D721Med (cell line): ENCODE measurements around the gene VWA8.

Experiments used
- DNase-seq: peaks from one replicate; pipeline ENCODE4 v3.0.0; 2011; ENCODE audit warnings: low spot score; ENCODE audit not compliant: insufficient read length
- FAIRE-seq: peaks from 2 replicates; lab custom pipeline; 2011; peaks lifted over from hg19 to GRCh38; lab: Jason Lieb, UNC
- TF ChIP-seq, protein P1 (sequence below): IDR thresholded peaks from 2 replicates; pipeline ENCODE4 v1.5.1; 2012; ENCODE audit warnings: mild to moderate bottlenecking, control low read depth; ENCODE audit not compliant: insufficient read depth; ENCODE audit errors: missing control alignments

VWA8 gene

DNA sequence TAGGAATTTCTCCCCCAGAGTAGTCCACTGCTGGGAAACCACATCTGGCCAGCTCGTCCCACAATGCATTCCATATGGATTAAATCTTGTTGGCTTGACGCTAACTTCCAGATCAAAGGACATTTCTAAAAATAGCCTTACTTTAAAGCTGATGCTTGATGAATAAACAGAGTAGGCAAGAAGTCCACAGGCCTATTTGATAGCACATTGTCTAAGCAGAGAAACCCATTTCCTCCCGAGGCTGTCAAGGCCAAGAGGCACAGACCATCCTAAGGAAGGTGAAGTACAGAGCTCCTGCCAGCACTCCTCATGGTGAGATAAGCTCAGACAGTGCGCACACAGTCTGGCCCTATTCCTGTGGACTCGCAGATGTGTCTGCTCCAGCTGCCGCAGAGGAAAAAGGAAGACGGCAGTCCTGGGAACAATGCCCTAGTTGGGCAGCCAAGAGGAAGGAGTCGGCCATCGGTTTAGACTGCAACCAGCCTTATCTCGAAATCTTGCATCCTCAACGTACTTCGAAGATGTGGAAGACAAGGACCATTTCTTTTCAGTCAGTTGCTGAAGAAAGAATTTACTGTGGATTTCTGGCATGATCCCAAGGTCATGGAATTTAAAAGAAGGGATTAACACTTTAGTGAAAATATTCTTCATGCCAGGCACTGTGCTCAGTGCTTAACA lies 346.8 kb downstream of the VWA8 start:
- no peak for DNase-seq
- TF ChIP-seq, protein P1, sequence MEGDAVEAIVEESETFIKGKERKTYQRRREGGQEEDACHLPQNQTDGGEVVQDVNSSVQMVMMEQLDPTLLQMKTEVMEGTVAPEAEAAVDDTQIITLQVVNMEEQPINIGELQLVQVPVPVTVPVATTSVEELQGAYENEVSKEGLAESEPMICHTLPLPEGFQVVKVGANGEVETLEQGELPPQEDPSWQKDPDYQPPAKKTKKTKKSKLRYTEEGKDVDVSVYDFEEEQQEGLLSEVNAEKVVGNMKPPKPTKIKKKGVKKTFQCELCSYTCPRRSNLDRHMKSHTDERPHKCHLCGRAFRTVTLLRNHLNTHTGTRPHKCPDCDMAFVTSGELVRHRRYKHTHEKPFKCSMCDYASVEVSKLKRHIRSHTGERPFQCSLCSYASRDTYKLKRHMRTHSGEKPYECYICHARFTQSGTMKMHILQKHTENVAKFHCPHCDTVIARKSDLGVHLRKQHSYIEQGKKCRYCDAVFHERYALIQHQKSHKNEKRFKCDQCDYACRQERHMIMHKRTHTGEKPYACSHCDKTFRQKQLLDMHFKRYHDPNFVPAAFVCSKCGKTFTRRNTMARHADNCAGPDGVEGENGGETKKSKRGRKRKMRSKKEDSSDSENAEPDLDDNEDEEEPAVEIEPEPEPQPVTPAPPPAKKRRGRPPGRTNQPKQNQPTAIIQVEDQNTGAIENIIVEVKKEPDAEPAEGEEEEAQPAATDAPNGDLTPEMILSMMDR: no peak
- no peak for FAIRE-seq

DNA sequence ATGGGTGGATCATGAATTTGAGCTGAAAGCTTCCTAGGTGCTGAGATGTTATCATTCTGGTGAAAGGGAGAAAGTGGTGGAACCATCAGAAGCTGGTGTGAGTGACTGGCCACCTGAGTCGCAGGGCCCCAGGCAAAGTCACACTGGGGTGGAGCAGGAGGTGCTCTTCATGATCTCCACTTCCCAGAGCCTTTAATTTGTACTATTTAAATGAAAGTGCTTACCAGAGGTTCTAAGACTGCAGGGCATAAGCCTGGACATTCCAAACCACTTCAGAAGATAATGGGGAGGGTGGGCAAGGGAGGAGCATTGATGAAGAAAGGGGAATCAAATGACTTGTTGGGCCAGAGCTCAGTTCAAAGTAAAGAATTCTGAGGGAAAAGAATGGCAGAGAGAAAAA lies 347.4 kb downstream of the VWA8 start:
- TF ChIP-seq, protein P1: no peak
- DNase-seq (no peak), FAIRE-seq (no peak)

DNA sequence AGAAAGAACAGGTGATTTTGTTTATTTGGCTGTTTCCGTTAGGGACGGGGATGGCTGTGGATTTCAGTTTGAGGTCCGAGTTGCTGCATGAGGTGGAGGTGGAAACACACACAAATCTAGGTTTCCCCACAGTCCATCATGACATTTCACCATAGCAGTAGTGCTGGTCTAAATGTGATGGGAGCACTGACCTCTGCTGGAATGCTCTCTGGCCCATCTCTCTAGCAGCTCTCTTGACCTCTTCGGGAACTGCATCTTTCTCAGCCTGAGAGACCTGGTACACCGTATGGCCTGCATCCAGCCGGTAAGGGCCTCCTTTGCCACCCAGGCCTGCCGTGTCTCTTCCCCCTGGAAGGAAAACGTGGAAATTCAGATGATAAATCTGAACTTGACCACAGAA lies 349.5 kb downstream of the VWA8 start:
- TF ChIP-seq, protein P1: no peak
- FAIRE-seq (no peak), DNase-seq (no peak)

DNA sequence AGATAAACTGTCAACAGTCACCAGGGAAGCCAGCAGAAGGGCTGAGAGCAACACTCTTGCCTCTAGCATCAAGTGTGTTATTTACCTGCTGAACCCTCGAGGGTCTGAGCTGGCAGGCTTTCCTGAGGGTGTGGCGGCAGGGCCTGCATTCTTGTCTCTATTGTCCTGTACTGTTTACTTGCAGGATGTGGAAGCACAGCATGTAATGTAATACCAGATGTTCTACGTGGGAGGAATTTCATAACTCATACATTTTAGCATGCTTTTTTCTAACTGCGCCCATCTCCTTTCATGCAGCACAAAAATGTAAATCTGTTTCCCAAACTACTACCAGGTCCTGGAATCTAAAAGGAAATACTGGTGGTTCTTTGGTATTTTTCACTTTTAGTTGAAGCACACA lies 350.5 kb downstream of the VWA8 start:
- no peak for DNase-seq
- no peak for FAIRE-seq
- TF ChIP-seq, protein P1: no peak

DNA sequence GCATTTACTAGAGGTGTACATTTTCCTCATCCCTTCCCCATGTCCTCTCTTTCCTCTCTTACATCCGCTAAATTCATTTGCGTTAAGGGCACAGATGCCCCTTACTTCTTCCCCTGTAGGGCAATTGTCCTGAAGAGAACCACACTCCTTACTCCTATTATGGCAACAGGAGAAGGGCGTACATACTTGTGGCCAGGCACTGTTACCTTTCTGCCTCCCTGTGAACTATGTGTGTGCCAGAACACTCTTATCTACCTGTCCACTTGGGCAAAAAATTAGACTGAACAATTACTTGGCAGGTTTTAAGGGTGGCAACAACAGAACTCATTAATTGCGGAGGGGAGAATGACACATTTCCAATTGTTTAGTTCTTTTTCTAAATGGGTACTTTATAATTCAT lies 351.1 kb downstream of the VWA8 start:
- no peak for FAIRE-seq
- no peak for DNase-seq
- TF ChIP-seq, protein P1: no peak

DNA sequence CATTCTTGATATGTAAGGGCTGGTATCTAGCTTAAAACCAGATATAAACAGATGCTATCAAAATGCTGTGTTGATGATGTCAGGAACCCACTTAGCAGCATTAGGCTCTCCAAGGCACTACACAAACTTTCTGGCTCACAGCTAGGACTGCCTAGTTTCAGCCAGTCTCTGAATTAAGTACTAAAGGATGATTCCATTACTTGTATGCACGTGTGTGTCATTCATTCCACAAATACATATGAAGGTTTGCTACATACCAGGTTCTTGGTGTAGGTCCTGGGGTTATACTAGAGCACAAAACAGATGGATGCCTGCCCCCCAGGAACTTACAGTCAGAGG lies 352.1 kb downstream of the VWA8 start:
- FAIRE-seq (no peak), DNase-seq (no peak)
- TF ChIP-seq, protein P1: no peak

DNA sequence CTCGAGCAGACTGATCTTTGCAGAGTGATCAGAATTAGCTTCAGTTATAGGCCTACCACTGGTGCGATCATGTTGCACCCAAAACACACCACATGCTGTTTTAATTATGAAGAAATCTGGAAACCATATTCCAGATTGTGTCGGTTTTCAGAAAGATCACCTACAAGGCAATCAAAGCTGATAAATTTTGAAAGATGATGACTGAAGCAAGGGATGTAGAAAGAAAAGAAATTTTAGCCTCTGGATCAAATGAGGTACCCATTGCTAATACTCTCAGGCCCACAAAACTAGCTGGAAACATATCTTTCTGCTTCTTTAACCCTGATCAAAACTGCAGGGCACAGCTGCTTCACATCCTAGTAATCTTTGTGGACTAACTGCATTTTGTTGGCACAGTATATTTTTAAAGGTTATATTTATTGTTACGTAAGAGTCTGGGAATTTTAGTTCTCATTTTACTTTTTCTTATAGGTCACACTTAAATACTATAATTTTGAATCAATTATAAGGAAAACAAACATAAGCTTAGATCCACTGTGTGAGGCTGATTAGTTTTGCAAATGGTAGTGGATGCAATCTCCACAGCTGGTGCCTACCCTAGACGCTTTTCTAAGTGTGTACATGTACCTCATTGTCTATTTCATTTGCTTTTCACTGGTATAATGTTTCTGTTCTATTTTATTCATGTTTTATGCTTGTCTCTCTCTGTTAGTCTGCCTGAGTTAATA lies 352.6 kb downstream of the VWA8 start:
- no peak for DNase-seq
- TF ChIP-seq, protein P1: no peak
- no peak for FAIRE-seq
